HepG2 (cell line): ENCODE measurements around the gene PELI3. TPM values are rescaled to one million over a fixed set of nuclear protein-coding genes. Genes with fewer than 3 reads are reported as not detected.

Source experiments
- ATF5 ChIP-seq: sonication (generic); formaldehyde crosslinking; IDR thresholded peaks from 2 replicates; pipeline ENCODE4 v1.4.0; 2020; ENCODE audit warnings: mild to moderate bottlenecking, low read depth, missing genetic modification reagents
- CHCHD3 ChIP-seq: sonication (generic); formaldehyde crosslinking; IDR thresholded peaks from 2 replicates; pipeline ENCODE4 v1.8.0; 2022; ENCODE audit warnings: mild to moderate bottlenecking, missing genetic modification reagents, moderate library complexity
- FOXM1 ChIP-seq: sonication (generic); formaldehyde crosslinking; IDR thresholded peaks from 2 replicates; pipeline ENCODE4 v1.5.0; 2020; ENCODE audit warnings: missing genetic modification reagents
- MED8 ChIP-seq: sonication (generic); formaldehyde crosslinking; IDR thresholded peaks from 2 replicates; pipeline ENCODE4 v1.8.1; 2023; ENCODE audit warnings: mild to moderate bottlenecking, missing genetic modification reagents; ENCODE audit not compliant: insufficient replicate concordance
- MIER2 ChIP-seq: IDR thresholded peaks from 2 replicates; pipeline ENCODE4 v1.6.1; 2016; ENCODE audit warnings: missing biosample characterization, missing genetic modification reagents
- MTA1 ChIP-seq: sonication (generic); formaldehyde crosslinking; IDR thresholded peaks from 2 replicates; pipeline ENCODE4 v1.4.0; 2020; ENCODE audit warnings: missing genetic modification reagents, mild to moderate bottlenecking, borderline replicate concordance
- NCOA1 ChIP-seq: sonication (generic); formaldehyde crosslinking; IDR thresholded peaks from 2 replicates; pipeline ENCODE4 v1.9.0; 2021; ENCODE audit warnings: missing genetic modification reagents
- PAF1 ChIP-seq: IDR thresholded peaks from 2 replicates; pipeline ENCODE4 v1.6.1; 2016; ENCODE audit warnings: missing genetic modification reagents, missing compliant biosample characterization
- PATZ1 ChIP-seq: sonication (generic); formaldehyde crosslinking; IDR thresholded peaks from 2 replicates; pipeline ENCODE4 v1.4.0; 2020; ENCODE audit warnings: missing genetic modification reagents
- SNAPC2 ChIP-seq: sonication (generic); formaldehyde crosslinking; IDR thresholded peaks from 2 replicates; pipeline ENCODE4 v1.8.1; 2022; ENCODE audit warnings: mild to moderate bottlenecking, missing genetic modification reagents
- STAT5B ChIP-seq: sonication (generic); formaldehyde crosslinking; IDR thresholded peaks from 2 replicates; pipeline ENCODE4 v1.4.0; 2020; ENCODE audit warnings: missing genetic modification reagents
- ZBTB20 ChIP-seq: sonication (generic); formaldehyde crosslinking; IDR thresholded peaks from 2 replicates; pipeline ENCODE4 v1.8.1; 2023; ENCODE audit warnings: missing genetic modification reagents, low read depth, mild to moderate bottlenecking, borderline replicate concordance
- ZNF180 ChIP-seq: sonication (generic); formaldehyde crosslinking; IDR thresholded peaks from 2 replicates; pipeline ENCODE4 v1.4.0; 2020; ENCODE audit warnings: low read depth, missing genetic modification reagents, borderline replicate concordance
- ZNF879 ChIP-seq: sonication (generic); formaldehyde crosslinking; IDR thresholded peaks from 2 replicates; pipeline ENCODE4 v1.8.1; 2023; ENCODE audit warnings: missing genetic modification reagents
- ZSCAN25 ChIP-seq: sonication (generic); formaldehyde crosslinking; IDR thresholded peaks from 2 replicates; pipeline ENCODE4 v1.8.0; 2022; ENCODE audit warnings: mild to moderate bottlenecking, missing genetic modification reagents
- polyA plus RNA-seq, 8 experiments: library from polyadenylated mRNA; depleted of rRNA in 3 of 8; stranded (reverse) in 7 of 8; unstranded in 1 of 8; fragments of >200 nt; fragmentation: Illumina TruSeq in 4 of 8; extraction: Trizol in 4 of 8; gene quantifications; 2 replicates each; pipeline versions ENCODE4 v1.2.1 to v1.2.3, GENCODE V29; 2011 to 2016; ENCODE audit warnings: low read depth in 4 of 8, missing spikeins in 1 of 8, mixed read lengths in 1 of 8; ENCODE audit not compliant: insufficient read depth in 1 of 8
- total RNA-seq, 5 experiments: library from RNA; depleted of rRNA; stranded (reverse); fragments of >200 nt; fragmentation: Illumina TruSeq; extraction: Trizol; gene quantifications; 2 replicates each; pipeline ENCODE4 v1.2.3, GENCODE V29; 2016; ENCODE audit warnings: low read depth in 1 of 5
- TF ChIP-seq, protein P1 (sequence below): sonication (generic); formaldehyde crosslinking; IDR thresholded peaks from 2 replicates; pipeline ENCODE4 v1.4.0; 2020; ENCODE audit warnings: missing genetic modification reagents

PELI3 gene
- total and polyA plus RNA-seq, 2 of the 13 experiments (the other 11 are each of a cell fraction or from before 2014, with no cell fraction given), result 2.0 to 4.0 TPM

DNA sequence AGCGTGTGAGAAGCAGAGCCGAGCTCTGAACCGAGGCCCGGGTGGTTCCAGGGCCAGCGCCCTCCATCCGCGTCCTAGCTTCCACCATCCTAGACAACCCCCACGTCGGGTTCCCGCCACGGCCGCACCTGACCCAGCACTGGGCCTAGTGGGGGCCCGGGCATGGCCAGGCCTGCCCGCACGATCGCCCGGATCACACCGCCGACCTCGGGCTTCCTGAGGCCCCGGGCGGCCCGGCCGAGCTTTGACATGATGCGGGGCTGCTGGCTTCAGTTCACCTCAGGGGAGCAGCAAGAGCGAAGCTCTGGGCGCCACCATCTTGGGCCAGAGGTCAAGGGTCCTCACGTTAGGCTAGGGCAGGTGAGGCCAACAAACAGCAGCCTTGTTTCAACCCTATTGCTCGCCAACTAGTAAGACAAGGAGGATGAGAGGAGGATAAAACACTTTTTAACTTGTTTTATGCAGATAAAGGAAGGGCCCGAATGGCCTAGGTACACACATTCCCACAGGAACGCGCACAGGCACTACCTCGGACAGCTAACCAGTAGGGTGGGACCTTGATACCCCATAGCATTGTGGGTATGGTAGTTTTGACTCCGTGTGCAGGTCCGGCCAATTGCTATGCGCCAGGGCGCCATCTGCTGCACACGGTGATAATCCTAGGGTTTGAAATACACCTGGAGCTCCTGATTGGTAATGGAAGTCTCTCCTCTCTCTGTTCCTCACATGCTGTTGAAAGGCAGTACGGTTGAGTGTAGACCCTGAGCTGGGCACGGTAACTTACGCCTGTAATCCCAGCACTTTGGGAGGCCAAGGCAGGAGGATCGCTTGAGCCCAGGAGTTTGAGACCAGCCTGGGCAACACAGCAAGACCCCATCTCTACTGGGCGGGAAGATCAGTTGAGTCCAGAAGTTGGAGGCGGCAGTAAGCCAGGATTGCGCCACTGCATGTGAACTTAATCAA lies 27.9 kb upstream of the PELI3 start, which contains the start of gene MRPL11 (continued):
- peak; percentile 78 for TF ChIP-seq MIER2 (CRISPR knock-in tag)
- no peak for TF ChIP-seq NCOA1 (CRISPR knock-in tag)
- no peak for TF ChIP-seq ZNF180
- TF ChIP-seq STAT5B (CRISPR knock-in tag), result no peak
- TF ChIP-seq ZSCAN25 (CRISPR knock-in tag), result no peak
- TF ChIP-seq FOXM1, result no peak
- TF ChIP-seq MED8 (CRISPR knock-in tag), result no peak
- no peak; the same call in 1 of the 2 replicates for TF ChIP-seq MTA1 (CRISPR knock-in tag)
- no peak for TF ChIP-seq CHCHD3 (CRISPR knock-in tag)
- TF ChIP-seq PAF1, result no peak
- TF ChIP-seq ZNF879 (CRISPR knock-in tag), result no peak
- no peak for TF ChIP-seq ZBTB20 (CRISPR knock-in tag)
- no peak for TF ChIP-seq PATZ1 (CRISPR knock-in tag)
- TF ChIP-seq ATF5 (CRISPR knock-in tag), result no peak
- no peak for TF ChIP-seq SNAPC2
- TF ChIP-seq, protein P1, sequence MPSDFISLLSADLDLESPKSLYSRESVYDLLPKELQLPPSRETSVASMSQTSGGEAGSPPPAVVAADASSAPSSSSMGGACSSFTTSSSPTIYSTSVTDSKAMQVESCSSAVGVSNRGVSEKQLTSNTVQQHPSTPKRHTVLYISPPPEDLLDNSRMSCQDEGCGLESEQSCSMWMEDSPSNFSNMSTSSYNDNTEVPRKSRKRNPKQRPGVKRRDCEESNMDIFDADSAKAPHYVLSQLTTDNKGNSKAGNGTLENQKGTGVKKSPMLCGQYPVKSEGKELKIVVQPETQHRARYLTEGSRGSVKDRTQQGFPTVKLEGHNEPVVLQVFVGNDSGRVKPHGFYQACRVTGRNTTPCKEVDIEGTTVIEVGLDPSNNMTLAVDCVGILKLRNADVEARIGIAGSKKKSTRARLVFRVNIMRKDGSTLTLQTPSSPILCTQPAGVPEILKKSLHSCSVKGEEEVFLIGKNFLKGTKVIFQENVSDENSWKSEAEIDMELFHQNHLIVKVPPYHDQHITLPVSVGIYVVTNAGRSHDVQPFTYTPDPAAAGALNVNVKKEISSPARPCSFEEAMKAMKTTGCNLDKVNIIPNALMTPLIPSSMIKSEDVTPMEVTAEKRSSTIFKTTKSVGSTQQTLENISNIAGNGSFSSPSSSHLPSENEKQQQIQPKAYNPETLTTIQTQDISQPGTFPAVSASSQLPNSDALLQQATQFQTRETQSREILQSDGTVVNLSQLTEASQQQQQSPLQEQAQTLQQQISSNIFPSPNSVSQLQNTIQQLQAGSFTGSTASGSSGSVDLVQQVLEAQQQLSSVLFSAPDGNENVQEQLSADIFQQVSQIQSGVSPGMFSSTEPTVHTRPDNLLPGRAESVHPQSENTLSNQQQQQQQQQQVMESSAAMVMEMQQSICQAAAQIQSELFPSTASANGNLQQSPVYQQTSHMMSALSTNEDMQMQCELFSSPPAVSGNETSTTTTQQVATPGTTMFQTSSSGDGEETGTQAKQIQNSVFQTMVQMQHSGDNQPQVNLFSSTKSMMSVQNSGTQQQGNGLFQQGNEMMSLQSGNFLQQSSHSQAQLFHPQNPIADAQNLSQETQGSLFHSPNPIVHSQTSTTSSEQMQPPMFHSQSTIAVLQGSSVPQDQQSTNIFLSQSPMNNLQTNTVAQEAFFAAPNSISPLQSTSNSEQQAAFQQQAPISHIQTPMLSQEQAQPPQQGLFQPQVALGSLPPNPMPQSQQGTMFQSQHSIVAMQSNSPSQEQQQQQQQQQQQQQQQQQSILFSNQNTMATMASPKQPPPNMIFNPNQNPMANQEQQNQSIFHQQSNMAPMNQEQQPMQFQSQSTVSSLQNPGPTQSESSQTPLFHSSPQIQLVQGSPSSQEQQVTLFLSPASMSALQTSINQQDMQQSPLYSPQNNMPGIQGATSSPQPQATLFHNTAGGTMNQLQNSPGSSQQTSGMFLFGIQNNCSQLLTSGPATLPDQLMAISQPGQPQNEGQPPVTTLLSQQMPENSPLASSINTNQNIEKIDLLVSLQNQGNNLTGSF (CRISPR knock-in tag), result no peak; the same call in 1 of the 2 replicates
